Right lobe of liver (tissue), 6 donors: ENCODE results near the gene PNISR. TPM values are rescaled to one million over a fixed set of nuclear protein-coding genes. Genes with fewer than 3 reads are reported as not detected.

ENCODE experiments used
- ATAC-seq, 4 donors: fragments of 200-7000 bp; cut with Tn5 transposase; one replicate each; pipeline ENCODE4 v1.9.1; 2020; ENCODE audit warnings: mild to moderate bottlenecking in 4 of 4, moderate library complexity in 4 of 4
- DNase-seq, 3 donors: peaks; one replicate each; pipeline ENCODE4 v3.0.0-alpha.2; 2020
- H3K27ac ChIP-seq, 3 donors: fragments of 200-600 bp; one replicate each; pipeline ENCODE4 v1.8.0; 2022
- H3K27me3 ChIP-seq, 2 donors: fragments of 200-600 bp; one replicate each; pipeline ENCODE4 v1.8.0; 2022
- H3K36me3 ChIP-seq, 4 donors: fragments of 200-600 bp; sonication (generic) in 1 of 4; one replicate each; pipeline versions ENCODE4 v1.5.1 to v1.8.0; 2017 to 2022; ENCODE audit warnings: control low read depth in 1 of 4
- H3K4me1 ChIP-seq, 4 donors: fragments of 200-600 bp; sonication (generic) in 1 of 4; one replicate each; pipeline versions ENCODE4 v1.5.1 to v1.8.0; 2017 to 2022; ENCODE audit warnings: control low read depth in 1 of 4
- H3K4me3 ChIP-seq, 3 donors: fragments of 200-600 bp; one replicate each; pipeline ENCODE4 v1.8.0; 2022
- H3K9me3 ChIP-seq, 4 donors: fragments of 200-600 bp; sonication (generic) in 1 of 4; one replicate each; pipeline versions ENCODE4 v1.5.1 to v1.8.0; 2017 to 2022; ENCODE audit warnings: control low read depth in 1 of 4
- POLR2A ChIP-seq: fragments of 450-650 bp; IDR thresholded peaks from one replicate; pipeline ENCODE4 v1.6.1; 2017; ENCODE audit warnings: antibody characterized with exemption, mild to moderate bottlenecking
- WGBS: methylation state at CpG from one replicate; pipeline ENCODE4 v1.1.6; 2018; ENCODE audit warnings: low coverage, low lambda C conversion rate; ENCODE audit not compliant: insufficient coverage; ENCODE audit errors: missing lambda C conversion rate; 5-methylcytosine and 5-hydroxymethylcytosine counted together
- intact Hi-C, 2 donors: fragments of 100-400 bp; cut with DNase I; formaldehyde crosslinking; loops; one replicate each; pipeline versions ENCODE4 v1.11.2 to v1.14.1; 2022
- total RNA-seq, 6 experiments: library from RNA; depleted of rRNA in 2 of 6; stranded (reverse); fragments of >200 nt in 2 of 6; fragmentation: NEBNext Ultra II Directional in 3 of 6; extraction: Animal tissue kit (Norgen Biotek cat#: 25700) in 3 of 6; gene quantifications; one replicate each; pipeline versions ENCODE4 v1.1.0 to v1.2.4, GENCODE V29; 2016 to 2023
- TF ChIP-seq, protein P1 (sequence below), 4 donors: fragments of 200-600 bp in 3 of 4; fragments of 450-650 bp in 1 of 4; IDR thresholded peaks; one replicate each; pipeline versions ENCODE4 v1.5.1 to v1.8.0; 2016 to 2022; ENCODE audit warnings: antibody characterized with exemption in 4 of 4, mild to moderate bottlenecking in 2 of 4
- donor health status: DM: no; HTN: yes; CAD: no.
- donor health status: DM: no; HTN: no; CAD: no.
- donor health status: DM: no; HTN: no; CAD: no.
- donor health status: DM: no; HTN: yes; CAD: no.
- donor health status: DM: no; HTN: yes; CAD: no.

PNISR gene
- total RNA-seq, 6 experiments from 2014 or later, result 26.8 to 43.3 (median 33.9) TPM

DNA sequence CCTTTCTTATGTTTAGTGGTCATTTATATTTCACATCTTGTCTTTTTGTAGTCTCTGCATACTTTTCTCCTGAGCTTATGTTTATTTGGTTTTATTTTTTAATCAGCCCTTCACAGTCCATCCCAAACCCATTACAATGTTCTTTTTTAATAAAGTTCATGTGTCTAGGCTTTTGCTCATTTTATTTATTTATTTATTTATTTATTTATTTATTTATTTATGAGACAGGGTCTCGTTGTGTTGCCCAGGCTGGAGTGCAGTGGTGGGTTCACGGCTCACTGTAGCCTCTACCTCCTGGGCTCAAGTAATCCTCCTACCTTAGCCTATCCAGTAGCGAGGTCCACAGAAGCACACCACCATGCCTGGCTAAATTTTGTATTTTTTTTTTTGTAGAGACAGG lies 34.2 kb downstream of the PNISR start:
- Histone ChIP-seq H3K27ac (no peak overlapping the region), H3K27me3 (no peaks in the 10 kb centered on the region), H3K4me1 (peaks cover 0 to 6% (median 2%) of the 10 kb centered on the region in 4 donors), H3K4me3 (no peak overlapping the region), H3K9me3 (no peaks in the 10 kb centered on the region), H3K36me3 (no peaks in the 10 kb centered on the region)
- ATAC-seq (no peak), DNase-seq (no peak)
- TF ChIP-seq, protein P1, sequence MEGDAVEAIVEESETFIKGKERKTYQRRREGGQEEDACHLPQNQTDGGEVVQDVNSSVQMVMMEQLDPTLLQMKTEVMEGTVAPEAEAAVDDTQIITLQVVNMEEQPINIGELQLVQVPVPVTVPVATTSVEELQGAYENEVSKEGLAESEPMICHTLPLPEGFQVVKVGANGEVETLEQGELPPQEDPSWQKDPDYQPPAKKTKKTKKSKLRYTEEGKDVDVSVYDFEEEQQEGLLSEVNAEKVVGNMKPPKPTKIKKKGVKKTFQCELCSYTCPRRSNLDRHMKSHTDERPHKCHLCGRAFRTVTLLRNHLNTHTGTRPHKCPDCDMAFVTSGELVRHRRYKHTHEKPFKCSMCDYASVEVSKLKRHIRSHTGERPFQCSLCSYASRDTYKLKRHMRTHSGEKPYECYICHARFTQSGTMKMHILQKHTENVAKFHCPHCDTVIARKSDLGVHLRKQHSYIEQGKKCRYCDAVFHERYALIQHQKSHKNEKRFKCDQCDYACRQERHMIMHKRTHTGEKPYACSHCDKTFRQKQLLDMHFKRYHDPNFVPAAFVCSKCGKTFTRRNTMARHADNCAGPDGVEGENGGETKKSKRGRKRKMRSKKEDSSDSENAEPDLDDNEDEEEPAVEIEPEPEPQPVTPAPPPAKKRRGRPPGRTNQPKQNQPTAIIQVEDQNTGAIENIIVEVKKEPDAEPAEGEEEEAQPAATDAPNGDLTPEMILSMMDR (IDR thresholded peaks at IDR 0.05), result no peak
- no peak for TF ChIP-seq POLR2A
- WGBS, result 92% methylated on average over 3 of the region's 3 CpGs
- intact Hi-C loops, result no loop called here

DNA sequence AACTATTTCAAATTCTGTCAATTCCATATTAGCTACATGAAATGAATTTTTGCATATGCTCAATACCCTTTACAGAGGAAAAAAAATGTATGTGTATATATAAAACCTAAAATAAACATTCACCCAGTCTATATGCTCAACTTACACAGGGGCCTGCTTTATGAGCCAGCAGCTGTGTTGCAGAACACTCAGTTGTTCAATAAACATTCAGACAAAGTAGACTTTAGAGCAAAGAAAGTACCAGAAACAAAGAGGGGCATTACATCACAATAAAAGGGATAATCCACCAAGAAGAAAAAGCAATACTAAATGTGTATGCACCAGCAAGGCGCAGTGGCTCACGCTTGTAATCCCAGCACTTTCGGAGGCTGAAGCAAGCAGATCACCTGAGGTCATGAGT lies 40.6 kb downstream of the PNISR start:
- no peaks in the 10 kb centered on the region for H3K4me1 ChIP-seq
- no peak overlapping the region for H3K4me3 ChIP-seq
- ATAC-seq (no peak), DNase-seq (no peak)
- H3K36me3 ChIP-seq, result no peaks in the 10 kb centered on the region
- no peak for TF ChIP-seq POLR2A
- TF ChIP-seq, protein P1 (IDR thresholded peaks at IDR 0.05), result no peak
- intact Hi-C loops, result no loop called here
- H3K27me3 ChIP-seq, result no peaks in the 10 kb centered on the region
- 80% methylated on average over 1 of the region's 3 CpGs for WGBS
- H3K9me3 ChIP-seq, result no peaks in the 10 kb centered on the region
- no peak overlapping the region for H3K27ac ChIP-seq

DNA sequence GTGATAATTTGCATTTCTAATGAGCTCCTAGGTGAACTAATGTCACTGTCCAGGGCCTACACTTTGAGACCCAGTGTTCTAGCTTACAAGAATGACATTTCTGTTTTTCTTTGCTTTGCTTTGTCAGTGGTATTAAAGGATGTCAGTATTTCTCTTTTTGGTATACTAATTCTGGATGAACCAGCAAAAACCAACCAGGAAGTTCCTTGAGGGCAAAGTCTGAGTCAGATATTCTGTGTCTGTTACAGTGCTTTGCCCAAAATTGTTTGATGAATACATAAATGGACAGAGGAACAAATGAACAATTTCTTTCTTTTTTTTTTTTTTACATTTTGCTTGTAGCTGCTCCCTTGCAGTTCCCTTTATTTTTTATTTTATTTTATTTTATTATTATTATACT lies 46.5 kb downstream of the PNISR start:
- ATAC-seq (peak in 1 of 4 donors; percentile 28), DNase-seq (no peak)
- TF ChIP-seq, protein P1 (IDR thresholded peaks at IDR 0.05), result no peak
- H3K4me3 ChIP-seq, result no peak overlapping the region
- no peaks in the 10 kb centered on the region for H3K9me3 ChIP-seq
- intact Hi-C loops, result no loop called here
- H3K36me3 ChIP-seq, result no peaks in the 10 kb centered on the region
- H3K27me3 ChIP-seq, result no peaks in the 10 kb centered on the region
- no peaks in the 10 kb centered on the region for H3K4me1 ChIP-seq
- H3K27ac ChIP-seq, result no peak overlapping the region

DNA sequence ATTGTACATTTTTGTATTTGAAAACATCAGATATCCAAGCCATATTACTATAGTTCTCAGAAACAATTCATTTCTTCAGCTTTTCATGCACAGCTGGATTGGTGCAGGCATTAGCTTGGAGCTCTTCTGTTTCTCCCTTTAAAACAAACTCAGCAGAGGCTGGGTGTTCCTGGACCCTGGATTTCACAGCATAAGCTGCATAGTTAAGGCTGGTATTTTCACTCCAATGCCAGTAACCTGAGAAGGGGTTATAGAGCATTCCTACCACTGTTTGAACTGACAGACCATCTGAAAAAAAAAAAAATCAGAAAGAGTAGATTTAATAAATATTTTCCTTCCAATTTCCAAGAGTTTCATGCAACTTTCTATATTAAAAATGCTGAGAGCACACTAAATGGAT lies 55.6 kb downstream of the PNISR start:
- ATAC-seq (no peak), DNase-seq (no peak)
- Histone ChIP-seq H3K27ac (no peak overlapping the region), H3K36me3 (no peaks in the 10 kb centered on the region), H3K4me1 (no peaks in the 10 kb centered on the region), H3K9me3 (no peaks in the 10 kb centered on the region), H3K27me3 (no peaks in the 10 kb centered on the region), H3K4me3 (no peak overlapping the region)
- intact Hi-C loops, result no loop called here
- TF ChIP-seq POLR2A, result no peak
- TF ChIP-seq, protein P1 (IDR thresholded peaks at IDR 0.05), result no peak

DNA sequence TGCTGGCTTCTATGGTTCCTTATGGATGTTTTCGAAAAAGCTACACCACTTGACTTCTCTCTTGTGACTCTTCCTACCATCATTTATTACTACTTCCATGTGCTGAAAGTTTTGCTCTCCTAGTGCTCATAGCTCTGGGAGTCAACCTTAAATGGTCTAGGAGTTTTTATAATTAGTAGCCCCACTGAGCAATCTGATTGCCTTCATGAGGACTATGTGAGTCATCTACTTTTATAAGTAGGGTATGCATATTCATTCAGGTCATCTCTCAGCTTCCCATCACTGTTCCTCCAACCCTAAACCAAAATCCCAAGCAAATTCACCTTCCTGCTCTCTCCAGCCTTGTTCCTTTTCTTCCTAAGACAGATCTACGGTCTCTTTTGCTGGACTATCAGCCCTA lies 58.3 kb downstream of the PNISR start:
- H3K4me3 ChIP-seq, result no peak overlapping the region
- H3K9me3 ChIP-seq, result no peaks in the 10 kb centered on the region
- DNase-seq (no peak), ATAC-seq (no peak)
- 94% methylated on average over 2 of the region's 2 CpGs for WGBS
- no peaks in the 10 kb centered on the region for H3K27me3 ChIP-seq
- no peaks in the 10 kb centered on the region for H3K36me3 ChIP-seq
- H3K4me1 ChIP-seq, result no peaks in the 10 kb centered on the region
- TF ChIP-seq, protein P1 (IDR thresholded peaks at IDR 0.05), result no peak
- TF ChIP-seq POLR2A, result no peak
- H3K27ac ChIP-seq, result no peak overlapping the region
- intact Hi-C loops, result no loop called here
